Measurements from ENCODE around the gene NKX2-4. TPM values are rescaled to one million over a fixed set of nuclear protein-coding genes. Genes with fewer than 3 reads are reported as not detected.

NKX2-4 gene
- total and polyA plus RNA-seq, 9 of the 15 experiments (the other 6 are each of a cell fraction or from before 2014, with no cell fraction given): not detected

DNA sequence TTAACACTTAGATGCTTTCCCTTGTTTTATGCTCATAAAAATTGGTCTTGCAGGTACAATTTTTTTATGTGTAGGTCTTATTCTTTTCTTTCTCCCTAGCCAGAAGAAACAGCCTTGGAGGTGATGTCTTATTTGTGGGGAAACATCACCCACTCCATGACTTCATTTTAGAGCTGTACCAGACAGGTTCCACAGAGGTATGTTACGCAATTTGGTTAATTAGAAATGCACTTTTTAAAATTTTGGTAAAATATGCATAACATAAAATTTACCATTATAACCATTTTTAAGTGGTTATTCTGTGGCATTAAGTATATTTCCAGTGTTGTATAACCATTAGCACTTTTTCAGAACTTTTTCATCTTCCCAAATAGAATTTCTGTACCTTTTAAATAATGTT lies 41.3 kb downstream of the NKX2-4 start:
- H3K4me1 ChIP-seq (replicated peaks in 1 of 2; ENCODE audit: control insufficient read depth in 2 of 2, insufficient read depth in 2 of 2, low read length in 2 of 2): no peaks in the 10 kb centered on the region
- in situ Hi-C loops (cut with MboI): no loop called here
- no peak for DNase-seq (ENCODE audit: extremely low read depth in 1 of 4, low spot score in 3 of 4)
- H3K27ac ChIP-seq (ENCODE audit: extremely low read depth, low read depth, low read length): no peak overlapping the region
- no peak overlapping the region for H3K9ac ChIP-seq (ENCODE audit: insufficient read depth in 1 of 2, low read depth in 2 of 2, low read length in 2 of 2)
- peaks cover 54% of the 10 kb centered on the region for H3K36me3 ChIP-seq (ENCODE audit: control insufficient read depth, insufficient read depth, low read length)
- H2AFZ ChIP-seq (ENCODE audit: low read depth, low read length): no peak overlapping the region
- TF ChIP-seq RBM34 (IDR thresholded peaks at IDR 0.05; ENCODE audit: borderline replicate concordance, insufficient read depth, low read length): no peak
- no peak for TF ChIP-seq FOXK2 (conservative IDR thresholded peaks at IDR 0.05 in 1 of 2, IDR thresholded peaks at IDR 0.05 in 1 of 2; ENCODE audit: low read depth in 2 of 2)
- TF ChIP-seq ZNF780A (CRISPR knock-in tag; IDR thresholded peaks at IDR 0.05): no peak
- no peak for TF ChIP-seq SMARCA4 (IDR thresholded peaks at IDR 0.05)
- CTCF ChIA-PET (ENCODE audit: low intra/inter-chr PET ratio): no interaction called here
- POLR2A ChIA-PET: interaction anchor here (0.5 to 0.7 kb wide), 2 partner anchors 18 to 38 kb away, joined by 3 read pairs; no protein-coding TSS in a partner anchor
- no peak for ATAC-seq
- intact Hi-C loops (cut with micrococcal nuclease): no loop called here
- H4K20me1 ChIP-seq (replicated peaks; ENCODE audit: control insufficient read depth, insufficient read depth, low read length): no peaks in the 10 kb centered on the region
- no peak overlapping the region for H3K4me2 ChIP-seq (ENCODE audit: insufficient read depth, low read length)
- H3K9me1 ChIP-seq (ENCODE audit: control insufficient read depth, insufficient read depth, low read length): no peaks in the 10 kb centered on the region
- no TSS peak for BruUV-seq (replicated peaks)
- no peak overlapping the region for H3K4me3 ChIP-seq
- no peaks in the 10 kb centered on the region; the same call in 2 of the 3 replicates for H3K79me2 ChIP-seq (ENCODE audit: control insufficient read depth, insufficient read depth, low read length)
- 0% methylated on average over 1 of the region's 1 CpG for WGBS (ENCODE audit: insufficient coverage, low coverage, missing lambda C conversion rate)
- FAIRE-seq: no peak
- no peaks in the 10 kb centered on the region for H3K9me3 ChIP-seq (replicated peaks; ENCODE audit: control insufficient read depth, insufficient read depth, low read depth, low read length)
- no peaks in the 10 kb centered on the region for H3K27me3 ChIP-seq (ENCODE audit: control insufficient read depth in 2 of 2, insufficient read depth in 2 of 2, low read length in 2 of 2)

DNA sequence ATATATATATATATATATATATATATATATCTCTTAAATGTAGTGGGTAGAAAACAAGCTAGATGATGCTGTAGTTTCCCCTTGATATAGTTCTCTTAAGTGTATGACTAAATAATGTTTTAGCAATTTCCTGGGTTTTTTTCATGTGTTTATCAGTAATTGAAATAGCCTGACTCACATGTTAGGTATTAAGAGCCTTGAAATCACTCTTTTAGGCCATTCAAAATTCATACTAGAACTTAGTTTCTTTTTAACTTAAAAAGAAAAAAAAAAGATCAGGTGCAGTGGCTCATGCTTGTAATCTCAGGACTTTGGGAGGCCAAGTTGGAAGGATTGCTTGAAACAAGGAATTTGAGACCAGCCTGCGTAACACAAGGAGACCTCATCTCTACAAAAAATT lies 44.1 kb downstream of the NKX2-4 start:
- peaks cover 50% of the 10 kb centered on the region; the same call in 2 of the 3 replicates for H3K36me3 ChIP-seq (ENCODE audit: control insufficient read depth, insufficient read depth, low read length)
- no peaks in the 10 kb centered on the region; the same call in 2 of the 3 replicates for H3K79me2 ChIP-seq (ENCODE audit: control insufficient read depth, insufficient read depth, low read length)
- H4K20me1 ChIP-seq (replicated peaks; ENCODE audit: control insufficient read depth, insufficient read depth, low read length): no peaks in the 10 kb centered on the region
- ChIA-PET POLR2A (interaction anchor here (1.0 kb wide), 1 partner anchor 12 kb away, joined by 3 read pairs; no protein-coding TSS in a partner anchor), CTCF (ENCODE audit: low intra/inter-chr PET ratio) (no interaction called here)
- H3K4me3 ChIP-seq: no peak overlapping the region
- DNase-seq (ENCODE audit: extremely low read depth in 1 of 4, low spot score in 3 of 4) (no peak), ATAC-seq (no peak), FAIRE-seq (no peak)
- no peak for TF ChIP-seq RBM39 (optimal IDR thresholded peaks at IDR 0.05; ENCODE audit: low read depth, low read length)
- TF ChIP-seq FIP1L1 (IDR thresholded peaks at IDR 0.05; ENCODE audit: low read depth, low read length, poor library complexity, severe bottlenecking): no peak
- TF ChIP-seq MCM3 (IDR thresholded peaks at IDR 0.05): no peak
- TF ChIP-seq, protein P1, sequence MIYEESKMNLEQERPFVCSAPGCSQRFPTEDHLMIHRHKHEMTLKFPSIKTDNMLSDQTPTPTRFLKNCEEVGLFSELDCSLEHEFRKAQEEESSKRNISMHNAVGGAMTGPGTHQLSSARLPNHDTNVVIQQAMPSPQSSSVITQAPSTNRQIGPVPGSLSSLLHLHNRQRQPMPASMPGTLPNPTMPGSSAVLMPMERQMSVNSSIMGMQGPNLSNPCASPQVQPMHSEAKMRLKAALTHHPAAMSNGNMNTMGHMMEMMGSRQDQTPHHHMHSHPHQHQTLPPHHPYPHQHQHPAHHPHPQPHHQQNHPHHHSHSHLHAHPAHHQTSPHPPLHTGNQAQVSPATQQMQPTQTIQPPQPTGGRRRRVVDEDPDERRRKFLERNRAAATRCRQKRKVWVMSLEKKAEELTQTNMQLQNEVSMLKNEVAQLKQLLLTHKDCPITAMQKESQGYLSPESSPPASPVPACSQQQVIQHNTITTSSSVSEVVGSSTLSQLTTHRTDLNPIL (CRISPR knock-in tag; IDR thresholded peaks at IDR 0.05): no peak
- intact Hi-C loops (cut with micrococcal nuclease) (no loop called here), in situ Hi-C loops (cut with MboI) (no loop called here)
- H3K27ac ChIP-seq (ENCODE audit: extremely low read depth, low read depth, low read length): no peak overlapping the region
- no peaks in the 10 kb centered on the region for H3K4me1 ChIP-seq (replicated peaks in 1 of 2; ENCODE audit: control insufficient read depth in 2 of 2, insufficient read depth in 2 of 2, low read length in 2 of 2)
- H3K9ac ChIP-seq (ENCODE audit: insufficient read depth in 1 of 2, low read depth in 2 of 2, low read length in 2 of 2): no peak overlapping the region
- no peaks in the 10 kb centered on the region for H3K9me3 ChIP-seq (replicated peaks; ENCODE audit: control insufficient read depth, insufficient read depth, low read depth, low read length)
- H3K9me1 ChIP-seq (ENCODE audit: control insufficient read depth, insufficient read depth, low read length): no peaks in the 10 kb centered on the region
- no peak overlapping the region for H3K4me2 ChIP-seq (ENCODE audit: insufficient read depth, low read length)
- no peak overlapping the region for H2AFZ ChIP-seq (ENCODE audit: low read depth, low read length)
- H3K27me3 ChIP-seq (ENCODE audit: control insufficient read depth in 2 of 2, insufficient read depth in 2 of 2, low read length in 2 of 2): no peaks in the 10 kb centered on the region
- no TSS peak for BruUV-seq (replicated peaks)
- WGBS (ENCODE audit: insufficient coverage, low coverage, missing lambda C conversion rate): 100% methylated on average over 1 of the region's 1 CpG
